Endothelial cell of umbilical vein (primary cell): Measurements from ENCODE around the gene ADH5.
"Not testable (repeated sequence)": the region's sequence is repeated elsewhere in the genome, so short reads cannot be mapped to it uniquely, and the experiment has no call there.

ENCODE experiments used
- GATA2 ChIP-seq: IDR thresholded peaks from 2 replicates; pipeline ENCODE4 v1.7.0; 2011; ENCODE audit warnings: low read depth, mild to moderate bottlenecking, moderate library complexity, mixed read lengths, low read length; ENCODE audit not compliant: insufficient read length, insufficient read depth
- JUN ChIP-seq: IDR thresholded peaks from 2 replicates; pipeline ENCODE4 v1.6.1; 2011; ENCODE audit warnings: borderline replicate concordance, low read depth; ENCODE audit not compliant: insufficient read length, insufficient read depth
- MYC ChIP-seq: IDR thresholded peaks from one replicate; pipeline ENCODE4 v1.6.1; 2011; ENCODE audit warnings: mild to moderate bottlenecking, low read depth, low read length
- POLR2A ChIP-seq: IDR thresholded peaks from 2 replicates; pipeline ENCODE4 v1.6.1; 2012; ENCODE audit warnings: low read depth, mild to moderate bottlenecking, control low read depth, low read length
- POLR2AphosphoS5 ChIP-seq: IDR thresholded peaks from 2 replicates; pipeline ENCODE4 v1.6.1; 2012; ENCODE audit warnings: low read depth, mild to moderate bottlenecking, control low read depth, low read length, moderate library complexity; ENCODE audit not compliant: insufficient read depth
- TF ChIP-seq, protein P1 (sequence below), 2 donors: IDR thresholded peaks; 1 replicate in 1 of 2; 2 replicates in 1 of 2; pipeline ENCODE4 v1.5.1; 2011; ENCODE audit warnings: low read length in 2 of 2, mild to moderate bottlenecking in 2 of 2, moderate library complexity in 2 of 2, control low read depth in 1 of 2, inconsistent platforms in 1 of 2, low read depth in 1 of 2; ENCODE audit not compliant: insufficient read depth in 1 of 2; ENCODE audit errors: extremely low read depth in 1 of 2
- TF ChIP-seq, protein P2 (sequence below): IDR thresholded peaks from 2 replicates; pipeline ENCODE4 v1.6.1; 2011; ENCODE audit not compliant: insufficient read depth, insufficient read length

DNA sequence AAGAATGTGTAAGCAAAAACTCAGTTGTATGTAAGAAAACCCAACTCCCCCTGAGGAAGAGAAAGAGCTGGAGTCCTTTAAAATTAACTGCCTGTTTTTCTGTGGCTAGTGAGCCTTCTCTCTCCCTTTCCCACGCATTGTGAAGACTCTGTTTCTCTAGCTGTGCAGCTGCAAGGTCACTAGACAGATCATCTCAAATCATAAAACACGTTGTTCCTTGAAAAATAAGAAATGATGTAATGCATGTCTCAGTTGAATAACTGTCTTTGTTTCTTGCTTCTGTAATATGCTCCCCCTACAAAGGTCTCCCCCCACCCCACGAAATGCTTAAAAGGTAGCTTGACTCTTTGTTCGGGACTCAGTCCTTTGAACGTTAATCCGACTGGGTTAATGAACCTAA, 7.7 kb downstream of the ADH5 start:
- TF ChIP-seq, protein P1, sequence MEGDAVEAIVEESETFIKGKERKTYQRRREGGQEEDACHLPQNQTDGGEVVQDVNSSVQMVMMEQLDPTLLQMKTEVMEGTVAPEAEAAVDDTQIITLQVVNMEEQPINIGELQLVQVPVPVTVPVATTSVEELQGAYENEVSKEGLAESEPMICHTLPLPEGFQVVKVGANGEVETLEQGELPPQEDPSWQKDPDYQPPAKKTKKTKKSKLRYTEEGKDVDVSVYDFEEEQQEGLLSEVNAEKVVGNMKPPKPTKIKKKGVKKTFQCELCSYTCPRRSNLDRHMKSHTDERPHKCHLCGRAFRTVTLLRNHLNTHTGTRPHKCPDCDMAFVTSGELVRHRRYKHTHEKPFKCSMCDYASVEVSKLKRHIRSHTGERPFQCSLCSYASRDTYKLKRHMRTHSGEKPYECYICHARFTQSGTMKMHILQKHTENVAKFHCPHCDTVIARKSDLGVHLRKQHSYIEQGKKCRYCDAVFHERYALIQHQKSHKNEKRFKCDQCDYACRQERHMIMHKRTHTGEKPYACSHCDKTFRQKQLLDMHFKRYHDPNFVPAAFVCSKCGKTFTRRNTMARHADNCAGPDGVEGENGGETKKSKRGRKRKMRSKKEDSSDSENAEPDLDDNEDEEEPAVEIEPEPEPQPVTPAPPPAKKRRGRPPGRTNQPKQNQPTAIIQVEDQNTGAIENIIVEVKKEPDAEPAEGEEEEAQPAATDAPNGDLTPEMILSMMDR (IDR thresholded peaks at IDR 0.05; ENCODE audit: extremely low read depth in 1 of 2, insufficient read depth in 1 of 2, low read depth in 1 of 2, low read length in 2 of 2), result not testable (repeated sequence)
- not testable (repeated sequence) for TF ChIP-seq JUN, POLR2AphosphoS5, POLR2A, GATA2, MYC
- TF ChIP-seq, protein P2, sequence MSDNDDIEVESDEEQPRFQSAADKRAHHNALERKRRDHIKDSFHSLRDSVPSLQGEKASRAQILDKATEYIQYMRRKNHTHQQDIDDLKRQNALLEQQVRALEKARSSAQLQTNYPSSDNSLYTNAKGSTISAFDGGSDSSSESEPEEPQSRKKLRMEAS, result not testable (repeated sequence)
